SK-N-SH treated with all-trans-retinoic acid at 6 μM for 48 hours (cell line): ENCODE data around the gene KCNMA1.

Experiments used
- ATAC-seq: fragments of 200-7000 bp; cut with Tn5 transposase; 3 replicates; pipeline ENCODE4 v1.9.1; 2020; ENCODE audit warnings: mild to moderate bottlenecking, moderate library complexity
- ARNTL ChIP-seq: fragments of 450-650 bp; formaldehyde crosslinking; IDR thresholded peaks from 2 replicates; pipeline ENCODE4 v1.5.0; 2020; ENCODE audit warnings: low read depth, mild to moderate bottlenecking, moderate library complexity, borderline replicate concordance
- BACH2 ChIP-seq: fragments of 250-450 bp; sonication (Bioruptor Pico); IDR thresholded peaks from 2 replicates; pipeline ENCODE4 v1.9.0; 2021; ENCODE audit warnings: mild to moderate bottlenecking, borderline replicate concordance
- CREB5 ChIP-seq: fragments of 250-450 bp; sonication (Bioruptor Pico); IDR thresholded peaks from 2 replicates; pipeline ENCODE4 v1.5.1; 2020; ENCODE audit warnings: low read depth, mild to moderate bottlenecking, moderate library complexity
- CSDC2 ChIP-seq: fragments of 250-450 bp; sonication (Bioruptor Pico); IDR thresholded peaks from 2 replicates; pipeline ENCODE4 v1.5.0; 2020; ENCODE audit warnings: mild to moderate bottlenecking, moderate library complexity
- ESRRG ChIP-seq: fragments of 250-450 bp; sonication (Bioruptor Pico); IDR thresholded peaks from 2 replicates; pipeline ENCODE4 v1.6.1; 2021; ENCODE audit warnings: mild to moderate bottlenecking
- GLIS3 ChIP-seq: fragments of 250-450 bp; sonication (Bioruptor Pico); IDR thresholded peaks from 2 replicates; pipeline ENCODE4 v1.5.0; 2020; ENCODE audit warnings: mild to moderate bottlenecking, moderate library complexity
- ISL1 ChIP-seq: fragments of 250-450 bp; sonication (Bioruptor Pico); IDR thresholded peaks from 2 replicates; pipeline ENCODE4 v2.1.2; 2022; ENCODE audit warnings: mild to moderate bottlenecking, moderate library complexity
- OSR1 ChIP-seq: fragments of 250-450 bp; sonication (Bioruptor Pico); IDR thresholded peaks from 2 replicates; pipeline ENCODE4 v1.8.0; 2022; ENCODE audit warnings: moderate library complexity, mild to moderate bottlenecking, inconsistent platforms
- POU6F1 ChIP-seq: fragments of 250-450 bp; sonication (Bioruptor Pico); IDR thresholded peaks from 2 replicates; pipeline ENCODE4 v1.8.0; 2021; ENCODE audit warnings: low read depth, mild to moderate bottlenecking, moderate library complexity, borderline replicate concordance
- RARB ChIP-seq: fragments of 250-450 bp; sonication (Bioruptor Pico); IDR thresholded peaks from 2 replicates; pipeline ENCODE4 v1.8.0; 2021; ENCODE audit warnings: mild to moderate bottlenecking, moderate library complexity
- SNAI2 ChIP-seq: fragments of 250-450 bp; sonication (Bioruptor Pico); IDR thresholded peaks from 2 replicates; pipeline ENCODE4 v1.5.0; 2020; ENCODE audit warnings: mild to moderate bottlenecking, moderate library complexity
- TCF4 ChIP-seq: fragments of 250-450 bp; sonication (Bioruptor Pico); IDR thresholded peaks from 2 replicates; pipeline ENCODE4 v1.8.0; 2021; ENCODE audit warnings: mild to moderate bottlenecking, moderate library complexity, borderline replicate concordance
- TOX ChIP-seq: fragments of 250-450 bp; sonication (Bioruptor Pico); IDR thresholded peaks from 2 replicates; pipeline ENCODE4 v1.8.0; 2021; ENCODE audit warnings: mild to moderate bottlenecking, moderate library complexity, borderline replicate concordance
- ZC3H10 ChIP-seq: fragments of 250-450 bp; sonication (Bioruptor Pico); IDR thresholded peaks from 2 replicates; pipeline ENCODE4 v1.5.1; 2021; ENCODE audit warnings: mild to moderate bottlenecking, moderate library complexity
- ZFP3 ChIP-seq: fragments of 250-450 bp; sonication (Bioruptor Pico); IDR thresholded peaks from 2 replicates; pipeline ENCODE4 v1.5.0; 2020; ENCODE audit warnings: mild to moderate bottlenecking, moderate library complexity
- ZFP30 ChIP-seq: fragments of 450-650 bp; formaldehyde crosslinking; IDR thresholded peaks from 2 replicates; pipeline ENCODE4 v1.5.0; 2022; ENCODE audit warnings: mild to moderate bottlenecking, moderate library complexity
- ZNF565 ChIP-seq: fragments of 450-650 bp; formaldehyde crosslinking; conservative IDR thresholded peaks from 2 replicates; pipeline ENCODE4 v1.5.0; 2020; ENCODE audit warnings: low read depth, mild to moderate bottlenecking, moderate library complexity
- ZNF70 ChIP-seq: fragments of 450-650 bp; formaldehyde crosslinking; IDR thresholded peaks from 2 replicates; pipeline ENCODE4 v1.5.0; 2020; ENCODE audit warnings: mild to moderate bottlenecking, moderate library complexity
- ZNF8 ChIP-seq: fragments of 450-650 bp; formaldehyde crosslinking; IDR thresholded peaks from 2 replicates; pipeline ENCODE4 v1.5.0; 2020; ENCODE audit warnings: mild to moderate bottlenecking, moderate library complexity

KCNMA1 gene

GRCh38 chr10:77587416-77587790, 50.2 kb downstream of the KCNMA1 start:
- ATAC-seq, result no peak
- TF ChIP-seq BACH2 (CRISPR knock-in tag), result no peak
- TF ChIP-seq ZFP3 (CRISPR knock-in tag), result no peak
- no peak for TF ChIP-seq POU6F1 (CRISPR knock-in tag)
- TF ChIP-seq TOX, result no peak
- no peak for TF ChIP-seq SNAI2 (CRISPR knock-in tag)
- TF ChIP-seq CREB5 (CRISPR knock-in tag), result no peak
- no peak for TF ChIP-seq ARNTL (CRISPR knock-in tag)
- no peak for TF ChIP-seq ZNF70 (CRISPR knock-in tag)
- TF ChIP-seq ZC3H10 (CRISPR knock-in tag), result no peak
- TF ChIP-seq, all 23 proteins: peak for 0

GRCh38 chr10:77586719-77587415, 50.7 kb downstream of the KCNMA1 start:
- ATAC-seq, result no peak
- no peak for TF ChIP-seq ISL1 (CRISPR knock-in tag)
- no peak for TF ChIP-seq ZNF8 (CRISPR knock-in tag)
- TF ChIP-seq GLIS3 (CRISPR knock-in tag), result no peak
- no peak for TF ChIP-seq ZFP30 (CRISPR knock-in tag)
- TF ChIP-seq, all 23 proteins: peak for 0

- ATAC-seq, result no peak
- TF ChIP-seq TOX, result no peak
- TF ChIP-seq ISL1 (CRISPR knock-in tag), result no peak
- TF ChIP-seq BACH2 (CRISPR knock-in tag), result no peak
- no peak for TF ChIP-seq ZNF565 (CRISPR knock-in tag)
- TF ChIP-seq, all 23 proteins: peak for 0
Measured at GRCh38 chr10:77584938-77585337, 52.7 kb downstream of the KCNMA1 start.

- ATAC-seq, result no peak
- TF ChIP-seq OSR1 (CRISPR knock-in tag) (no peak), ZC3H10 (CRISPR knock-in tag) (no peak), ARNTL (CRISPR knock-in tag) (no peak), TCF4 (CRISPR knock-in tag) (no peak), RARB (CRISPR knock-in tag) (no peak), ZNF8 (CRISPR knock-in tag) (no peak), ZNF70 (CRISPR knock-in tag) (no peak), SNAI2 (CRISPR knock-in tag) (no peak), ESRRG (CRISPR knock-in tag) (no peak), CSDC2 (CRISPR knock-in tag) (no peak), CREB5 (CRISPR knock-in tag) (no peak), GLIS3 (CRISPR knock-in tag) (no peak), ZNF565 (CRISPR knock-in tag) (no peak), ZFP30 (CRISPR knock-in tag) (no peak)
Measured at GRCh38 chr10:77583527-77583926, 54.1 kb downstream of the KCNMA1 start.

- no peak for TF ChIP-seq ARNTL (CRISPR knock-in tag)
- no peak for TF ChIP-seq ZFP30 (CRISPR knock-in tag)
- no peak for TF ChIP-seq POU6F1 (CRISPR knock-in tag)
- TF ChIP-seq ESRRG (CRISPR knock-in tag), result no peak
- no peak for TF ChIP-seq ZNF8 (CRISPR knock-in tag)
- no peak for TF ChIP-seq CREB5 (CRISPR knock-in tag)
- no peak for TF ChIP-seq TOX
- TF ChIP-seq ZNF70 (CRISPR knock-in tag), result no peak
- TF ChIP-seq ISL1 (CRISPR knock-in tag), result no peak
- TF ChIP-seq RARB (CRISPR knock-in tag), result no peak
- no peak for TF ChIP-seq OSR1 (CRISPR knock-in tag)
- TF ChIP-seq, all 23 proteins: peak for 0
- ATAC-seq, result peak; percentile 83
Measured at GRCh38 chr10:77582710-77583115, 54.9 kb downstream of the KCNMA1 start.
